K562 (cell line): ENCODE data around the gene PYDC1. TPM values are rescaled to one million over a fixed set of nuclear protein-coding genes. Genes with fewer than 3 reads are reported as not detected.

Experiments used
- ATAC-seq: fragments of 200-7000 bp; cut with Tn5 transposase; 3 replicates; pipeline ENCODE4 v1.9.1; 2020; ENCODE audit warnings: moderate library complexity
- BruUV-seq: library from RNA; stranded (reverse); fragments of 400-500 nt; replicated peaks from 2 replicates; lab custom pipeline; 2021; lab: Mats Ljungman, UMichigan
- CTCF ChIA-PET: fragments of 300-600 bp; formaldehyde crosslinking; extraction: SDS; loops from one replicate; lab custom pipeline; 2021; ENCODE audit warnings: low intra/inter-chr PET ratio; lab: Yijun Ruan, JAX
- POLR2A ChIA-PET: fragments of 300-600, 350-650 bp; sonication (Branson Sonifier 250); formaldehyde crosslinking; extraction: SDS; loops from one replicate; lab custom pipeline; 2021; ENCODE audit warnings: antibody characterized with exemption, inconsistent platforms; lab: Yijun Ruan, JAX
- DNase-seq, 4 experiments: peaks; one replicate each; pipeline versions ENCODE4 v3.0.0 to v3.0.0-alpha.2; 2011 to 2018; ENCODE audit warnings: low spot score in 3 of 4, mixed read lengths in 3 of 4; ENCODE audit errors: extremely low read depth in 1 of 4
- FAIRE-seq: peaks from 2 replicates; lab custom pipeline; 2011; peaks lifted over from hg19 to GRCh38; lab: Jason Lieb, UNC
- H2AFZ ChIP-seq: 2 replicates; pipeline ENCODE4 v1.6.0; 2011; ENCODE audit warnings: low read depth, low read length, control low read depth, inconsistent platforms
- H3K27ac ChIP-seq: fragments of 200-600 bp; 3 replicates; pipeline ENCODE4 v1.8.0; 2011; ENCODE audit warnings: low read depth, mild to moderate bottlenecking, control low read depth, inconsistent platforms, low read length, moderate library complexity, mixed read lengths; ENCODE audit errors: extremely low read depth
- H3K27me3 ChIP-seq, 2 experiments: fragments of 300-600 bp in 1 of 2; 2 replicates in 1 of 2; 3 replicates in 1 of 2; pipeline versions ENCODE4 v1.6.0 to v1.8.0; 2011; ENCODE audit warnings: inconsistent platforms in 2 of 2, low read length in 2 of 2, mild to moderate bottlenecking in 1 of 2, mixed read lengths in 1 of 2, moderate library complexity in 1 of 2; ENCODE audit not compliant: control insufficient read depth in 2 of 2, insufficient read depth in 2 of 2
- H3K36me3 ChIP-seq: fragments of 300-600 bp; 3 replicates; pipeline ENCODE4 v1.8.0; 2011; ENCODE audit warnings: mild to moderate bottlenecking, low read length, inconsistent platforms; ENCODE audit not compliant: control insufficient read depth, insufficient read depth
- H3K4me1 ChIP-seq, 2 experiments: fragments of 200-600 bp in 1 of 2; replicated peaks in 1 of 2; 2 replicates in 1 of 2; 3 replicates in 1 of 2; pipeline versions ENCODE4 v1.5.1 to v1.8.0; 2011; ENCODE audit warnings: inconsistent platforms in 2 of 2, low read length in 2 of 2, mild to moderate bottlenecking in 1 of 2, mixed read lengths in 1 of 2, moderate library complexity in 1 of 2; ENCODE audit not compliant: control insufficient read depth in 2 of 2, insufficient read depth in 2 of 2
- H3K4me2 ChIP-seq: 2 replicates; pipeline ENCODE4 v1.6.1; 2011; ENCODE audit warnings: low read length, control low read depth, inconsistent platforms, mixed read lengths; ENCODE audit not compliant: insufficient read depth
- H3K4me3 ChIP-seq: fragments of 200-600 bp; sonication (generic), shearing (Covaris generic); 2 replicates; pipeline ENCODE4 v1.5.1; 2016; ENCODE audit warnings: control low read depth, inconsistent platforms
- H3K79me2 ChIP-seq: fragments of 200-600 bp; 3 replicates; pipeline ENCODE4 v1.8.0; 2011; ENCODE audit warnings: low read length, inconsistent platforms; ENCODE audit not compliant: control insufficient read depth, insufficient read depth
- H3K9ac ChIP-seq, 2 experiments: 2 replicates each; pipeline versions ENCODE4 v1.6.0 to v1.6.1; 2011; ENCODE audit warnings: low read depth in 2 of 2, low read length in 2 of 2, control low read depth in 1 of 2, inconsistent platforms in 1 of 2, mild to moderate bottlenecking in 1 of 2, mixed read lengths in 1 of 2; ENCODE audit not compliant: insufficient read depth in 1 of 2
- H3K9me1 ChIP-seq: one replicate; pipeline ENCODE4 v1.6.0; 2011; ENCODE audit warnings: inconsistent platforms, mild to moderate bottlenecking, low read length, moderate library complexity; ENCODE audit not compliant: control insufficient read depth, insufficient read depth
- H3K9me3 ChIP-seq: replicated peaks from 2 replicates; pipeline ENCODE4 v1.5.1; 2011; ENCODE audit warnings: low read depth, low read length, inconsistent platforms; ENCODE audit not compliant: control insufficient read depth, insufficient read depth
- H4K20me1 ChIP-seq: replicated peaks from 2 replicates; pipeline ENCODE4 v1.6.1; 2011; ENCODE audit warnings: low read length, inconsistent platforms, mixed read lengths; ENCODE audit not compliant: control insufficient read depth, insufficient read depth
- CBX1 ChIP-seq: sonication (generic); IDR thresholded peaks from 2 replicates; pipeline ENCODE4 v1.6.1; 2016; ENCODE audit warnings: antibody characterized with exemption, low read depth, mild to moderate bottlenecking
- CEBPB ChIP-seq: fragments of 450-650 bp; IDR thresholded peaks from 2 replicates; pipeline ENCODE4 v1.6.1; 2016; ENCODE audit warnings: missing genetic modification characterization, missing compliant biosample characterization
- COPS2 ChIP-seq: fragments of 450-650 bp; conservative IDR thresholded peaks from 2 replicates; pipeline ENCODE4 v1.6.1; 2016; ENCODE audit warnings: mild to moderate bottlenecking, moderate library complexity
- CTCFL ChIP-seq: IDR thresholded peaks from 2 replicates; pipeline ENCODE4 v1.6.1; 2011; ENCODE audit warnings: borderline replicate concordance, low read depth, mild to moderate bottlenecking, moderate library complexity, low read length; ENCODE audit not compliant: insufficient read depth, poor library complexity, severe bottlenecking
- HDAC1 ChIP-seq, 2 experiments: fragments of 450-650 bp; IDR thresholded peaks; 2 replicates each; pipeline ENCODE4 v1.6.1; 2016 to 2017; ENCODE audit warnings: inconsistent platforms in 1 of 2, mild to moderate bottlenecking in 1 of 2, moderate library complexity in 1 of 2
- MYBL2 ChIP-seq, 2 experiments: fragments of 450-650 bp in 1 of 2; sonication (generic) in 1 of 2; formaldehyde crosslinking in 1 of 2; IDR thresholded peaks; 2 replicates each; pipeline versions ENCODE4 v1.6.1 to v1.8.1; 2017 to 2022; ENCODE audit warnings: borderline replicate concordance in 1 of 2, inconsistent platforms in 1 of 2, low read depth in 1 of 2, mild to moderate bottlenecking in 1 of 2, missing genetic modification reagents in 1 of 2, moderate library complexity in 1 of 2
- NFIX ChIP-seq: fragments of 250-450 bp; sonication (Bioruptor Pico); IDR thresholded peaks from 2 replicates; pipeline ENCODE4 v1.4.0; 2020; ENCODE audit warnings: low read depth, mild to moderate bottlenecking, moderate library complexity
- PRPF4 ChIP-seq: fragments of 200-400 bp; formaldehyde crosslinking; IDR thresholded peaks from one replicate; pipeline ENCODE4 v1.6.1; 2017; ENCODE audit warnings: low read length, low read depth, mild to moderate bottlenecking; ENCODE audit not compliant: insufficient read depth, poor library complexity, severe bottlenecking
- SMARCA4 ChIP-seq: fragments of 450-650 bp; IDR thresholded peaks from 2 replicates; pipeline ENCODE4 v1.6.1; 2016
- TBP ChIP-seq: optimal IDR thresholded peaks from 2 replicates; pipeline ENCODE3; 2011; ENCODE audit warnings: low read depth, low read length, improper control_type of control experiment
- WGBS: fragments of 100-300 bp; shearing (Covaris generic); methylation state at CpG from one replicate; pipeline ENCODE4 v1.1.6; 2016; ENCODE audit warnings: low coverage, mixed read lengths; ENCODE audit not compliant: insufficient coverage; ENCODE audit errors: missing lambda C conversion rate; 5-methylcytosine and 5-hydroxymethylcytosine counted together
- in situ Hi-C: fragments of 300-500 bp; cut with MboI; formaldehyde crosslinking; loops from 4 replicates; pipeline ENCODE4 v1.15.0; 2018; ENCODE audit warnings: inconsistent platforms, mixed read lengths
- intact Hi-C: fragments of 100-400 bp; cut with micrococcal nuclease; formaldehyde crosslinking; loops from 2 replicates; pipeline ENCODE4 v1.14.2; 2022
- polyA plus RNA-seq, 8 experiments: library from polyadenylated mRNA; depleted of rRNA in 4 of 8; stranded (reverse) in 5 of 8; unstranded in 3 of 8; fragments of >200 nt; fragmentation: Nextera tagmentation in 2 of 8; fragmentation: Illumina TruSeq in 1 of 8; extraction: Ambion mirVana in 2 of 8; extraction: Trizol in 1 of 8; gene quantifications; 2 replicates each; pipeline versions ENCODE4 v1.2.1 to v1.2.3, GENCODE V29; 2011 to 2014; ENCODE audit warnings: inconsistent platforms in 1 of 8, missing spikeins in 1 of 8
- total RNA-seq, 7 experiments: library from RNA; depleted of rRNA in 6 of 7; stranded (reverse); fragments of >200 nt in 6 of 7; fragmentation: Illumina TruSeq in 2 of 7; extraction: Trizol in 2 of 7; gene quantifications; 2 replicates each; pipeline versions ENCODE4 v1.2.1 to v1.2.3, GENCODE V29; 2011 to 2021; ENCODE audit warnings: low replicate concordance in 1 of 7
- TF ChIP-seq, protein P1 (sequence below), 2 experiments: fragments of 450-650 bp in 1 of 2; sonication (generic) in 1 of 2; formaldehyde crosslinking in 1 of 2; IDR thresholded peaks in 1 of 2; conservative IDR thresholded peaks in 1 of 2; 2 replicates each; pipeline versions ENCODE4 v1.6.1 to v1.8.1; 2016 to 2023; ENCODE audit warnings: mild to moderate bottlenecking in 2 of 2, moderate library complexity in 2 of 2, inconsistent platforms in 1 of 2, missing genetic modification reagents in 1 of 2
- TF ChIP-seq, protein P2 (sequence below): fragments of 450-650 bp; IDR thresholded peaks from 2 replicates; pipeline ENCODE4 v1.6.1; 2017; ENCODE audit warnings: antibody characterized with exemption
- TF ChIP-seq, protein P3 (sequence below): fragments of 250-450 bp; sonication (Bioruptor Pico); IDR thresholded peaks from 2 replicates; pipeline ENCODE4 v1.8.0; 2022; ENCODE audit warnings: moderate library complexity, mild to moderate bottlenecking, inconsistent platforms

Gene PYDC1
- total and polyA plus RNA-seq, 9 of the 15 experiments (the other 6 are each of a cell fraction or from before 2014, with no cell fraction given), result not detected

GRCh38 chr16:31181102-31181830, 35.7 kb downstream of the PYDC1 start:
- peak overlapping the region; percentile 100 for H3K27ac ChIP-seq
- in situ Hi-C loops, result no loop called here
- H3K4me1 ChIP-seq, result peaks cover 18 to 22% of the 10 kb centered on the region in 2 experiments
- H3K4me3 ChIP-seq, result peak overlapping the region; percentile 81
- H3K27me3 ChIP-seq, result no peaks in the 10 kb centered on the region; a peak in 1 of 5 replicates
- no peaks in the 10 kb centered on the region for H3K9me3 ChIP-seq
- DNase-seq, result peak; percentile 37 to 78 (median 50)
- H3K36me3 ChIP-seq, result peaks cover 51% of the 10 kb centered on the region
- H3K4me2 ChIP-seq, result peak overlapping the region; percentile 87
- FAIRE-seq, result peak; percentile 6
- POLR2A ChIA-PET, result interaction anchor here (0.6 to 2.8 kb wide), 50 partner anchors 10 to 700 kb away, joined by 3 to 63 read pairs (median 6); partner anchors contain the start of genes HSD3B7, KAT8, PRSS36 and PRSS8
- peaks cover 48% of the 10 kb centered on the region for H4K20me1 ChIP-seq
- H2AFZ ChIP-seq, result no peak overlapping the region
- CTCF ChIA-PET, result no interaction called here
- peaks cover 4% of the 10 kb centered on the region for H3K9me1 ChIP-seq
- H3K9ac ChIP-seq, result peak overlapping the region; percentile 98
- H3K79me2 ChIP-seq, result peaks cover 70% of the 10 kb centered on the region
- BruUV-seq, result TSS peak; percentile 38
- 2% methylated on average over 30 of the region's 31 CpGs for WGBS
- peak; percentile 49 for ATAC-seq
- intact Hi-C loops, result loop anchor here (10.0 kb wide), 1 partner anchor 264 kb away; the partner anchor contains the start of gene ZNF843
- TF ChIP-seq, protein P1, sequence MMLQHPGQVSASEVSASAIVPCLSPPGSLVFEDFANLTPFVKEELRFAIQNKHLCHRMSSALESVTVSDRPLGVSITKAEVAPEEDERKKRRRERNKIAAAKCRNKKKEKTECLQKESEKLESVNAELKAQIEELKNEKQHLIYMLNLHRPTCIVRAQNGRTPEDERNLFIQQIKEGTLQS (IDR thresholded peaks at IDR 0.05), result no peak
- TF ChIP-seq, protein P1 (CRISPR knock-in tag; conservative IDR thresholded peaks at IDR 0.05), result 0 out of 2 replicates have a peak, but pooled peaks have one; percentile 1
- TF ChIP-seq CTCFL (no peak), CEBPB (tag) (no peak), NFIX (no peak), HDAC1 (IDR thresholded peaks at IDR 0.05) (peak in 1 of 2 experiments; percentile 34; a peak in 2 of 4 replicates), TBP (no peak), PRPF4 (no peak), MYBL2 (IDR thresholded peaks at IDR 0.05; ENCODE audit: low read depth) (no peak), MYBL2 (CRISPR knock-in tag; IDR thresholded peaks at IDR 0.05; ENCODE audit: borderline replicate concordance) (no peak), SMARCA4 (no peak; the same call in 1 of the 2 replicates), COPS2 (no peak), CBX1 (no peak)
- TF ChIP-seq, protein P2, sequence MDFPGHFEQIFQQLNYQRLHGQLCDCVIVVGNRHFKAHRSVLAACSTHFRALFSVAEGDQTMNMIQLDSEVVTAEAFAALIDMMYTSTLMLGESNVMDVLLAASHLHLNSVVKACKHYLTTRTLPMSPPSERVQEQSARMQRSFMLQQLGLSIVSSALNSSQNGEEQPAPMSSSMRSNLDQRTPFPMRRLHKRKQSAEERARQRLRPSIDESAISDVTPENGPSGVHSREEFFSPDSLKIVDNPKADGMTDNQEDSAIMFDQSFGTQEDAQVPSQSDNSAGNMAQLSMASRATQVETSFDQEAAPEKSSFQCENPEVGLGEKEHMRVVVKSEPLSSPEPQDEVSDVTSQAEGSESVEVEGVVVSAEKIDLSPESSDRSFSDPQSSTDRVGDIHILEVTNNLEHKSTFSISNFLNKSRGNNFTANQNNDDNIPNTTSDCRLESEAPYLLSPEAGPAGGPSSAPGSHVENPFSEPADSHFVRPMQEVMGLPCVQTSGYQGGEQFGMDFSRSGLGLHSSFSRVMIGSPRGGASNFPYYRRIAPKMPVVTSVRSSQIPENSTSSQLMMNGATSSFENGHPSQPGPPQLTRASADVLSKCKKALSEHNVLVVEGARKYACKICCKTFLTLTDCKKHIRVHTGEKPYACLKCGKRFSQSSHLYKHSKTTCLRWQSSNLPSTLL, result no peak
- TF ChIP-seq, protein P3, sequence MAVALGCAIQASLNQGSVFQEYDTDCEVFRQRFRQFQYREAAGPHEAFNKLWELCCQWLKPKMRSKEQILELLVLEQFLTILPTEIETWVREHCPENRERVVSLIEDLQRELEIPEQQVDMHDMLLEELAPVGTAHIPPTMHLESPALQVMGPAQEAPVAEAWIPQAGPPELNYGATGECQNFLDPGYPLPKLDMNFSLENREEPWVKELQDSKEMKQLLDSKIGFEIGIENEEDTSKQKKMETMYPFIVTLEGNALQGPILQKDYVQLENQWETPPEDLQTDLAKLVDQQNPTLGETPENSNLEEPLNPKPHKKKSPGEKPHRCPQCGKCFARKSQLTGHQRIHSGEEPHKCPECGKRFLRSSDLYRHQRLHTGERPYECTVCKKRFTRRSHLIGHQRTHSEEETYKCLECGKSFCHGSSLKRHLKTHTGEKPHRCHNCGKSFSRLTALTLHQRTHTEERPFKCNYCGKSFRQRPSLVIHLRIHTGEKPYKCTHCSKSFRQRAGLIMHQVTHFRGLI, result no peak
